Cardiac muscle cell (in vitro differentiated cells and primary cell): Measurements from ENCODE around the gene CLIC6. TPM values are rescaled to one million over a fixed set of nuclear protein-coding genes. Genes with fewer than 3 reads are reported as not detected.
A peak's percentile ranks its signal among the peaks of the same experiment; 100 is the strongest.

Experiments
- DNase-seq, 2 donors: peaks; one replicate each; pipeline versions ENCODE4 v3.0.0 to v3.0.0-alpha.2; 2010 to 2017; ENCODE audit warnings: low read depth in 1 of 2, low spot score in 1 of 2
- H3K27ac ChIP-seq: fragments of 200-600 bp; sonication (generic); 2 replicates; pipeline ENCODE4 v1.5.1; 2016
- H3K27me3 ChIP-seq: fragments of 200-600 bp; sonication (generic); 2 replicates; pipeline ENCODE4 v1.6.0; 2016; ENCODE audit warnings: control low read depth
- H3K36me3 ChIP-seq: fragments of 200-600 bp; sonication (generic); 2 replicates; pipeline ENCODE4 v1.5.1; 2016; ENCODE audit warnings: control low read depth
- H3K4me1 ChIP-seq: fragments of 200-600 bp; sonication (generic); 2 replicates; pipeline ENCODE4 v1.8.1; 2017; ENCODE audit warnings: low read depth, mild to moderate bottlenecking, mixed run types
- H3K4me3 ChIP-seq: fragments of 200-600 bp; sonication (generic); 2 replicates; pipeline ENCODE4 v1.5.1; 2016; ENCODE audit warnings: mild to moderate bottlenecking
- H3K9me3 ChIP-seq: fragments of 200-600 bp; sonication (generic); 2 replicates; pipeline ENCODE4 v1.5.1; 2017; ENCODE audit warnings: low read depth, mild to moderate bottlenecking, control low read depth
- polyA plus RNA-seq: library from polyadenylated mRNA; unstranded; fragments of >200 nt; fragmentation: Nextera tagmentation; extraction: Ambion mirVana; gene quantifications from 2 replicates; pipeline ENCODE4 v1.2.1, GENCODE V29; 2016
- total RNA-seq: library from RNA; depleted of rRNA; stranded (reverse); fragments of >200 nt; gene quantifications from 2 replicates; pipeline ENCODE4 v1.2.3, GENCODE V29; 2016
- TF ChIP-seq, protein P1 (sequence below): IDR thresholded peaks from 2 replicates; pipeline ENCODE4 v1.5.1; 2012; ENCODE audit warnings: low read depth, mild to moderate bottlenecking, low read length

Gene CLIC6
- total and polyA plus RNA-seq, 2 experiments from 2014 or later, result not detected

DNA sequence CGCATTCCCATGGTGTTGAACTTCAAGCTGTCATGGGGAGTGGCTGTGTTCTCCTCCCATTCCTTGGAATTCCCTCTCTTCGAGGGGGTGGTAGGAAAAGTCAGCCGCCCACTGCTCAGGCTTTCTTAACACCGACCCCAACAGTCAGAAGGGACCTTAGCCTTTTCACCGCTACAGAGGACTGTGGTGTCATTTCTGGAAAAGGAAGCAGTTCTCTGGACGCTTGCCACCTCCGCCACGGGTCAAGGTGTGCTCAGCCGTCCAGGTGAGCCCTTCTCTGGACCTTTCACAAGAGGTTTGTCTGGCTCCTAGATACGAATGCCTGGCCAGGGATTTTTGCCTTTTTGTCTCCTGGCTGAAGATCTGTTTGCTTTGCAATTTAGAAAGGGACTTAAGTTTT lies 31.8 kb downstream of the CLIC6 start:
- TF ChIP-seq, protein P1, sequence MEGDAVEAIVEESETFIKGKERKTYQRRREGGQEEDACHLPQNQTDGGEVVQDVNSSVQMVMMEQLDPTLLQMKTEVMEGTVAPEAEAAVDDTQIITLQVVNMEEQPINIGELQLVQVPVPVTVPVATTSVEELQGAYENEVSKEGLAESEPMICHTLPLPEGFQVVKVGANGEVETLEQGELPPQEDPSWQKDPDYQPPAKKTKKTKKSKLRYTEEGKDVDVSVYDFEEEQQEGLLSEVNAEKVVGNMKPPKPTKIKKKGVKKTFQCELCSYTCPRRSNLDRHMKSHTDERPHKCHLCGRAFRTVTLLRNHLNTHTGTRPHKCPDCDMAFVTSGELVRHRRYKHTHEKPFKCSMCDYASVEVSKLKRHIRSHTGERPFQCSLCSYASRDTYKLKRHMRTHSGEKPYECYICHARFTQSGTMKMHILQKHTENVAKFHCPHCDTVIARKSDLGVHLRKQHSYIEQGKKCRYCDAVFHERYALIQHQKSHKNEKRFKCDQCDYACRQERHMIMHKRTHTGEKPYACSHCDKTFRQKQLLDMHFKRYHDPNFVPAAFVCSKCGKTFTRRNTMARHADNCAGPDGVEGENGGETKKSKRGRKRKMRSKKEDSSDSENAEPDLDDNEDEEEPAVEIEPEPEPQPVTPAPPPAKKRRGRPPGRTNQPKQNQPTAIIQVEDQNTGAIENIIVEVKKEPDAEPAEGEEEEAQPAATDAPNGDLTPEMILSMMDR, result no peak
- Histone ChIP-seq H3K27ac (no peak overlapping the region), H3K4me1 (no peaks in the 10 kb centered on the region)

GRCh38 chr21:34701726-34702125 lies 32.9 kb downstream of the CLIC6 start:
- DNase-seq, result no peak
- H3K27ac ChIP-seq, result no peak overlapping the region
- no peaks in the 10 kb centered on the region for H3K9me3 ChIP-seq
- TF ChIP-seq, protein P1, result no peak
- no peaks in the 10 kb centered on the region for H3K4me1 ChIP-seq
- H3K27me3 ChIP-seq, result no peaks in the 10 kb centered on the region
- no peak overlapping the region for H3K4me3 ChIP-seq
- H3K36me3 ChIP-seq, result no peaks in the 10 kb centered on the region

More for the DNA sequence above, 31.8 kb downstream of the CLIC6 start:
- DNase-seq, result no peak
- H3K36me3 ChIP-seq, result no peaks in the 10 kb centered on the region
- no peaks in the 10 kb centered on the region for H3K27me3 ChIP-seq
- no peaks in the 10 kb centered on the region for H3K9me3 ChIP-seq
- H3K4me3 ChIP-seq, result no peak overlapping the region

DNA sequence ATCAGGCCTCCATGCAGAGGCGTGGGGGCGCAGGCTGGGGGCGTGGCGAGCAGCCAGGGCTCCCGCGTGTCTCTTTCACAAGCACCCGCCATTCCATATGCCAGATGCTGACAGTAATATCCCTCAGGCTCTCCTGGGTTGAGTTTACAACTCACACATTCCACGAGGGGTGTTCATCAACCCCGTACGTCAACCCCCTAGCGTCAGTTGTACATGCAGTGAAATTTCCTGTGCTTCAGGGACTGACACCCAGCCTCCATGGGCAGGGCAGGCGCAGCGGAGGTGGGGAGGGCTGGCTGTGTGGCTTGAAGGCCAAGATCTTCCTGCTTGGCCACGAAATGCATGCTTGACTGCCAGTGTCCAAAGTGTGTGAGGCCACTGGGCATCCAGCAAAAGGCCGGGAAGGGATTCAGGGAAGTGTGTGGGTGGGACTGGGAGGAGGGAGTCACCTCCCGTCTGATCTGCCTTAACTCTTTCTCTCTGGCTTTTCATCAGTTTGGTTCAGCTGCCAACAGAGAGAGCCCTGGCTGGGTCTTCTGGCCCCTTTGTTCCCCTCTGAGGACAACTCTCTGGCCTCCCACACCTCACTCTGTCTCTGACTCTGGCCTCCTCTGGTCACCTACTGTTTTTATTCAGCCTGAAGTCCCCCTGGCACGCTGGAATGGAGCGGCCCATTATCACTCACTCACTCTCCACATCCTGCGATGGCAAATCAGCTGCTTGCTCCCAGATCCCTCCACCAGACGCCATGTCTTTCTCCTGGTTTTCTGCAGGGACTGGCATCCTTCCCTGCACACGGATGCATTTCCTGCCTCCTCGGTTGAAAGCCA lies 33.8 kb downstream of the CLIC6 start:
- DNase-seq, result peak in 1 of 2 donors; percentile 86
- TF ChIP-seq, protein P1, result no peak

GRCh38 chr21:34703571-34703970 lies 34.8 kb downstream of the CLIC6 start:
- Histone ChIP-seq H3K4me1 (no peaks in the 10 kb centered on the region), H3K27ac (no peak overlapping the region), H3K27me3 (no peaks in the 10 kb centered on the region), H3K4me3 (no peak overlapping the region), H3K36me3 (no peaks in the 10 kb centered on the region), H3K9me3 (no peaks in the 10 kb centered on the region)
- DNase-seq, result no peak
- TF ChIP-seq, protein P1, result no peak

More for the DNA sequence above, 33.8 kb downstream of the CLIC6 start:
- Histone ChIP-seq H3K27me3 (no peaks in the 10 kb centered on the region), H3K4me1 (no peaks in the 10 kb centered on the region), H3K4me3 (no peak overlapping the region), H3K9me3 (no peaks in the 10 kb centered on the region), H3K36me3 (no peaks in the 10 kb centered on the region), H3K27ac (no peak overlapping the region)

DNA sequence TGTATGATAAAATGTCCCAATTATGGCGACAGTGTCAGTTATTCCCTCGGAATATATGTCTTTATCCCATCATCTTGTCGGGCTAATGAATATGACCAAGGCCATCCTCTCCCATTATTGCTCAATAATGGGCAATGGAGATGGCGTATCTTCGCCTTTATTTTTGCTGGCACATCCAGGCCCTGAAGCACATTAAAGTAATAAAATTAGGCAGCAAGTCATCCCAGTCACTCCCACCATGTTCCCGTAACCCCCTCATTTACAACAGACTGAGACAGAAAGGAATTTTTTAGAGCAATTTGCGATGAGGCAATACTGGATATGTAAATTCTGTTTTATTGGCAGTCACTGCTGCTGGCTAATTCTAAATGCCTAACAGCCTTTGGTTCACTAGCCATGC lies 35.3 kb downstream of the CLIC6 start:
- H3K9me3 ChIP-seq, result no peaks in the 10 kb centered on the region
- H3K4me1 ChIP-seq, result no peaks in the 10 kb centered on the region
- no peaks in the 10 kb centered on the region for H3K36me3 ChIP-seq
- no peak overlapping the region for H3K27ac ChIP-seq
- H3K4me3 ChIP-seq, result no peak overlapping the region
- H3K27me3 ChIP-seq, result no peaks in the 10 kb centered on the region
- DNase-seq, result peak in 1 of 2 donors; percentile 52
- TF ChIP-seq, protein P1, result no peak
